Dedifferentiated amniotic fluid mesenchymal stem cell (primary cell): Measurements from ENCODE around the gene DNTT.

Experiments
- DNase-seq: peaks from one replicate; pipeline ENCODE4 v3.0.0-alpha.2; 2016; ENCODE audit errors: extremely low spot score

DNTT gene

GRCh38 chr10:96309628-96310320 lies 5.5 kb downstream of the DNTT start:
- DNase-seq = no peak

- no peak for DNase-seq
These were observed 6.1 kb downstream of the DNTT start for GRCh38 chr10:96310321-96310669.

GRCh38 chr10:96311180-96311715 lies 7.0 kb downstream of the DNTT start:
- no peak for DNase-seq

GRCh38 chr10:96313344-96313743 lies 9.1 kb downstream of the DNTT start:
- no peak for DNase-seq

GRCh38 chr10:96317067-96317833 lies 13.0 kb downstream of the DNTT start:
- no peak for DNase-seq

GRCh38 chr10:96319754-96320474 lies 15.7 kb downstream of the DNTT start:
- DNase-seq = no peak

- no peak for DNase-seq
These were observed 17.6 kb downstream of the DNTT start for GRCh38 chr10:96321822-96322221.

GRCh38 chr10:96322275-96322674 lies 18.0 kb downstream of the DNTT start:
- DNase-seq = no peak

- no peak for DNase-seq
These were observed 20.2 kb downstream of the DNTT start for GRCh38 chr10:96324447-96324846.

- no peak for DNase-seq
These were observed 21.6 kb downstream of the DNTT start for GRCh38 chr10:96325719-96326373.

GRCh38 chr10:96327462-96327861 lies 23.2 kb downstream of the DNTT start:
- no peak for DNase-seq

- DNase-seq = no peak
These were observed 28.9 kb downstream of the DNTT start for GRCh38 chr10:96333101-96333500.

GRCh38 chr10:96334616-96335526 lies 30.6 kb downstream of the DNTT start:
- DNase-seq = peak; percentile 38

- no peak for DNase-seq
These were observed 32.9 kb downstream of the DNTT start for GRCh38 chr10:96337106-96337505.

GRCh38 chr10:96338279-96338925 lies 34.2 kb downstream of the DNTT start:
- DNase-seq = no peak

GRCh38 chr10:96339383-96339782 lies 35.1 kb downstream of the DNTT start:
- no peak for DNase-seq

GRCh38 chr10:96339956-96340904 lies 36.0 kb downstream of the DNTT start:
- peak; percentile 73 for DNase-seq

- no peak for DNase-seq
These were observed 37.3 kb downstream of the DNTT start for GRCh38 chr10:96341219-96342182.
